Nephron progenitor cell (in vitro differentiated cells): Measurements from ENCODE around the gene KRT20.

Experiments used
- DNase-seq: peaks from one replicate; pipeline ENCODE4 v3.0.0; 2021
- H3K27ac Mint-ChIP-seq: 2 replicates; pipeline ENCODE4 v1.8.0; 2021; ENCODE audit warnings: mild to moderate bottlenecking, moderate library complexity, mixed read lengths
- H3K27me3 Mint-ChIP-seq: 2 replicates; pipeline ENCODE4 v1.8.0; 2021; ENCODE audit warnings: mild to moderate bottlenecking, low read depth, mixed read lengths; ENCODE audit not compliant: poor library complexity
- H3K36me3 Mint-ChIP-seq: 2 replicates; pipeline ENCODE4 v1.8.0; 2021; ENCODE audit warnings: low read depth, mixed read lengths
- H3K4me1 Mint-ChIP-seq: 2 replicates; pipeline ENCODE4 v1.8.0; 2021; ENCODE audit warnings: mixed read lengths
- H3K4me3 Mint-ChIP-seq: 2 replicates; pipeline ENCODE4 v1.8.0; 2021; ENCODE audit warnings: mild to moderate bottlenecking, moderate library complexity, mixed read lengths
- H3K9me3 Mint-ChIP-seq: 2 replicates; pipeline ENCODE4 v1.8.0; 2021; ENCODE audit warnings: mild to moderate bottlenecking, moderate library complexity, mixed read lengths
- TF ChIP-seq, protein P1 (sequence below): fragments of 200-600 bp; sonication (generic); IDR thresholded peaks from 2 replicates; pipeline ENCODE4 v1.5.0; 2021; ENCODE audit warnings: antibody characterized with exemption

KRT20 gene

DNA sequence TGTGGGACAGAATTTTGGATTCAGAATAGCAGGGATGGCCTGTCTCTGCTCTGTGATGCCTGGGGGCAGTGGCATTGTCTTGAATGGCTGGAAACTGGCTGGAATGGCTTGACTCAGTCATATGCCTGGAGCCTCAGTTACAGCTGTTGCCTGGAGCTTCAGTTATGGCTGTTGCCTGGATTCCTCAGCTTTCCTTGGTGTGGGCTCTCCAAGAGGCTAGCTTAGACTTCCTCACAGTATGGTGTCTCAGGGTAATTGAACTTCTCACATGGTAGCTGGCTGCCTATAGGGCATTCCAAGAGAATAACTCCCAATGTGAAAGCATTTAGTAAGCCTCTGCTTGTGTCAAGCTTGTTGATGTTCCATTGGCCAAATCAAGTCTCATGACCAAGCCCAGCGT, 31.3 kb upstream of the KRT20 start:
- Mint-ChIP-seq H3K9me3 (no peaks in the 10 kb centered on the region), H3K27me3 (peaks cover 8% of the 10 kb centered on the region), H3K4me1 (peaks cover 15% of the 10 kb centered on the region), H3K4me3 (no peak overlapping the region), H3K27ac (no peak overlapping the region), H3K36me3 (no peaks in the 10 kb centered on the region)
- TF ChIP-seq, protein P1, sequence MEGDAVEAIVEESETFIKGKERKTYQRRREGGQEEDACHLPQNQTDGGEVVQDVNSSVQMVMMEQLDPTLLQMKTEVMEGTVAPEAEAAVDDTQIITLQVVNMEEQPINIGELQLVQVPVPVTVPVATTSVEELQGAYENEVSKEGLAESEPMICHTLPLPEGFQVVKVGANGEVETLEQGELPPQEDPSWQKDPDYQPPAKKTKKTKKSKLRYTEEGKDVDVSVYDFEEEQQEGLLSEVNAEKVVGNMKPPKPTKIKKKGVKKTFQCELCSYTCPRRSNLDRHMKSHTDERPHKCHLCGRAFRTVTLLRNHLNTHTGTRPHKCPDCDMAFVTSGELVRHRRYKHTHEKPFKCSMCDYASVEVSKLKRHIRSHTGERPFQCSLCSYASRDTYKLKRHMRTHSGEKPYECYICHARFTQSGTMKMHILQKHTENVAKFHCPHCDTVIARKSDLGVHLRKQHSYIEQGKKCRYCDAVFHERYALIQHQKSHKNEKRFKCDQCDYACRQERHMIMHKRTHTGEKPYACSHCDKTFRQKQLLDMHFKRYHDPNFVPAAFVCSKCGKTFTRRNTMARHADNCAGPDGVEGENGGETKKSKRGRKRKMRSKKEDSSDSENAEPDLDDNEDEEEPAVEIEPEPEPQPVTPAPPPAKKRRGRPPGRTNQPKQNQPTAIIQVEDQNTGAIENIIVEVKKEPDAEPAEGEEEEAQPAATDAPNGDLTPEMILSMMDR = no peak
- no peak for DNase-seq

DNA sequence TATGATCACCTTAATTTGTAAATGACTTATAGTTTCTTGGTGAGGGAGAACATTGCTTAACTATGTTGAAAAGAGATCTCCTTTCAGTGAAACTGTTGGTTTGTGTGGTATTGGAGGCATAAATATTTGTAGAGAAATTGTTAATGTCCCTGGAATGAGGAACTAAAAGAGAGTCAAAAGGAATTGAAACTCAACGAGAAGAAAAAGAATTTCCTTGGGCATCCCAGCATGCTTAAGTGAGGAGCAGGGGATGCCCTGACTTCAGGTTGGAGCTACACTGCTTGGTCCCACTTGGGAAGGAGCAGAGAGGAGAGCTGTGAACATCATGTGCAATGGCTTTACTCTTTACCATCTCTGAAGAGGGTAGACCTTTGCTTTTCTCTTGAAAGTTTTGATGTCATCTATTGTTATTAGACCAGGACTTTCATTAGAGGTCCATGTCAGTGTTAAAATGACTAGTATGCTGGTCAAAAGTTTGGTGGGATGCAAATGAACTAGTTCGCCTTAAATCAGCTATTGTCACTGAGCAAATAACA, 30.7 kb upstream of the KRT20 start:
- TF ChIP-seq, protein P1 = no peak
- peaks cover 8% of the 10 kb centered on the region for H3K27me3 Mint-ChIP-seq
- no peak overlapping the region for H3K4me3 Mint-ChIP-seq
- H3K4me1 Mint-ChIP-seq = peaks cover 19% of the 10 kb centered on the region
- no peaks in the 10 kb centered on the region for H3K36me3 Mint-ChIP-seq
- DNase-seq = no peak
- no peak overlapping the region for H3K27ac Mint-ChIP-seq
- H3K9me3 Mint-ChIP-seq = no peaks in the 10 kb centered on the region

DNA sequence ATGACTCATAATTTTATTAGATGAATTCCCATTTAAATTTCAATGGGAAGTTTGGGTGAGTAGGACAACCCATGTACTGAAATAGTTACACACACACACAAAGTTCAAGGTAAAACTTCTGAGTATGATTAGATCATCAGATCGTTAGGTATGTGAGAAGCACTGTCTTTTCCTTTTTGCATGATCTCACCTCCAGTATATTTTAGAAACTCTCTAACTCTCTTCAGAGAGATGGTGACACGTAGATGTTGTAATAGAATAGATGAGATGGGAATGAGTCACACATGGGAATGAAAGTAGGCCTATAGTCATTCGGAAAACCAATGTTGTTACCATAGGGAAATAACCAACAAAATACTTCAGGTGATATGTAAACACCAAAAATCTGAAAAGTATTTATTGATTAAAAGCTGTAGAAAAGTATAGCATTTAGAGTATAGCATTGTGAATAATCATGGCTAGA, 30.2 kb upstream of the KRT20 start:
- Mint-ChIP-seq H3K27me3 (peaks cover 8% of the 10 kb centered on the region), H3K27ac (no peak overlapping the region), H3K36me3 (no peaks in the 10 kb centered on the region), H3K4me3 (no peak overlapping the region), H3K4me1 (peaks cover 23% of the 10 kb centered on the region), H3K9me3 (no peaks in the 10 kb centered on the region)
- no peak for DNase-seq
- TF ChIP-seq, protein P1 = no peak

DNA sequence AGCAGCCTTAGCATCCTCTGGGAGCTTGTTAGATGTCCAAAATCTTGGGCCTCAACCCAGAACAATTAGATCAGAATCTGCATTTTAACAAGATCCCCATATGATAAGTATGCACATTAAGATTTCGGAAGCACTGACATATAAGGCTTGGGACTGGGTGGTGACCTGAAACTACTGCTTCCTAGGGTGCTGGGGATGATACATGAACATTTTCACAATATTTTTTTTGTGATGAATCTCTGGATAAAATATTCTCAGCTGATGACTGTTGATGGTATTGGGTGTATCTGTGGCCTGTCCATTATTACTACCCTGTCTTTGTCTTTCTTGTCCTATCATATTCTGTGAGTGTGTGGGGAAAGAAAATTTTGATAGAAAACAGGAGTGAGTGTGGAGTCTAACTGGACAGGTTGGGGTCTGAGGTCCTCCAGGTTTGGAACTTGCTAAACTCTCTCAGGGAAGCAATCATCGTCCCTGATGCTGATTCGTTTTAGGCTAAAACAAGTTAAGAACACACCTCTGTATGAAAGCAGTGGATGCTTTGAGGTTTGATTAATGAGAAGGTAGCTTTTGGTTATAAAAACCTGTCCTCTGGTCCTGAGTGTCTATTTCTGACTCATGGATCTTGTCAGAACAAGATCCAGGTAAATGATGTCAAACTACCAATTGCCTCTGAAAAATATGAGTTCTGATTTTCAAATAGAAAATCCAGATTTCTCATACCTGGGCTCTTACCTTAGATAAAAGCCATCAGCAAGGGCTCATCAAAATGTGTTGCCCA, 29.2 kb upstream of the KRT20 start:
- Mint-ChIP-seq H3K9me3 (no peaks in the 10 kb centered on the region), H3K27me3 (peaks cover 11% of the 10 kb centered on the region), H3K36me3 (no peaks in the 10 kb centered on the region), H3K4me1 (peaks cover 23% of the 10 kb centered on the region), H3K4me3 (no peak overlapping the region), H3K27ac (no peak overlapping the region)
- TF ChIP-seq, protein P1 = no peak
- no peak for DNase-seq

- Mint-ChIP-seq H3K36me3 (no peaks in the 10 kb centered on the region), H3K9me3 (no peaks in the 10 kb centered on the region), H3K4me3 (no peak overlapping the region), H3K27ac (no peak overlapping the region), H3K27me3 (peaks cover 11% of the 10 kb centered on the region), H3K4me1 (peaks cover 23% of the 10 kb centered on the region)
- TF ChIP-seq, protein P1 = no peak
- DNase-seq = no peak
These were observed 27.6 kb upstream of the KRT20 start for GRCh38 chr17:40912486-40913210.
